Ishikawa (cell line): ENCODE results near the gene PCDH1.

ENCODE experiments used
- CEBPB ChIP-seq: IDR thresholded peaks from 2 replicates; pipeline ENCODE4 v1.6.1; 2012
- CREB1 ChIP-seq: IDR thresholded peaks from 2 replicates; pipeline ENCODE4 v1.6.1; 2012; ENCODE audit warnings: low read depth
- EGR1 ChIP-seq: IDR thresholded peaks from 2 replicates; pipeline ENCODE4 v1.6.1; 2012
- EP300 ChIP-seq: IDR thresholded peaks from 2 replicates; pipeline ENCODE4 v1.6.1; 2012; ENCODE audit warnings: borderline replicate concordance
- FOXM1 ChIP-seq: IDR thresholded peaks from 2 replicates; pipeline ENCODE4 v1.6.1; 2012; ENCODE audit warnings: low read depth, borderline replicate concordance
- RAD21 ChIP-seq: IDR thresholded peaks from 2 replicates; pipeline ENCODE4 v1.6.1; 2012; ENCODE audit warnings: low read depth
- TAF1 ChIP-seq: IDR thresholded peaks from 2 replicates; pipeline ENCODE4 v1.6.1; 2012; ENCODE audit warnings: low read depth, mild to moderate bottlenecking
- TCF12 ChIP-seq: IDR thresholded peaks from 2 replicates; pipeline ENCODE4 v1.6.1; 2012; ENCODE audit warnings: low read depth
- TEAD4 ChIP-seq: IDR thresholded peaks from 2 replicates; pipeline ENCODE4 v1.6.1; 2012
- YY1 ChIP-seq: IDR thresholded peaks from 2 replicates; pipeline ENCODE4 v1.6.1; 2012; ENCODE audit warnings: low read depth
- ZBTB7A ChIP-seq: IDR thresholded peaks from 2 replicates; pipeline ENCODE4 v1.6.1; 2012; ENCODE audit warnings: low read depth
- TF ChIP-seq, protein P1 (sequence below): IDR thresholded peaks from 2 replicates; pipeline ENCODE4 v1.6.1; 2012
- TF ChIP-seq, protein P2 (sequence below): IDR thresholded peaks from 2 replicates; pipeline ENCODE4 v1.6.1; 2012; ENCODE audit warnings: low read depth, mild to moderate bottlenecking
- TF ChIP-seq, protein P3 (sequence below): IDR thresholded peaks from 2 replicates; pipeline ENCODE4 v1.6.1; 2012

DNA sequence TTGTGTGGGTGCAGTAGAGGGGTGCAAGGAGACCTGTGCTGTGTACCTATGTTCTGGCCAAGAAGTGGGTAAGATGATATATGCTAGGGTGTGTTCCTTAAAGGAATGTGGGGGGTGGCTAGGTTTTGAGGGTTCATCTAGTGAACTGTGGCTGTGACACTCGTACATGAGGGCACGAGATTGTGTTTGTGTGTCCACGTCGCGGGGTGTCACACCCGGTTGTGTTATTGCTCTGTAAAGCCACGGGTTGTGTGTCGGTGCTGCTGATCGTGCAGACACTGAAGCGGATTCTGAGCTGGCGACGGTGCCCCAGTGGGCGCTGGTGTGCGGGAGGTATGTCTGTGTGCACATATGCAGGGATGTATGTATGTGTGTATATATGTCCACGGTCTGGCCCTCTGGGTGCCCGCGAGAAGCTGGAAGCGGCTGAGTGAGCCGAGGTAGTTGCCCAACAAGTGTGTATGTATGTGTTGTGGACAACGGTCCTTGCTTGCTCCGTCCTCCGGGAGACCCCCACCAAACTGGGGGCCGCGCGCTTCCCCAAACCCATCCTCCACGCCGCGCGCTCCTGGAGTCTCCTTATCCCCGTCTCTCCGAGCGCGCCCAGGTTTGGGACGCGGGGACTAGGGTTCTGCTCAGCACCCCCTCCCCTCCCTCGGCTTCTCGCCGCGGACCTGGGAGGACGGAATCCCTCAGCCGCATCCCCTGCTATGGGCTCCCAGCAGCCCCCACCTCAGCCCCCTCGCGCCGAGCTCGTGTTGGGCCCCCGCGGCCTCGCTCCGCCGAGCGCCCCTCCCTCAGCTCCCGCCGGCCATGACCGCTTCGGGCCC is 639 bp downstream of the PCDH1 start:
- TF ChIP-seq TEAD4 (no peak), RAD21 (no peak), CEBPB (no peak), EP300 (no peak), CREB1 (no peak), ZBTB7A (no peak; the same call in 1 of the 2 replicates), TCF12 (no peak), YY1 (no peak), FOXM1 (no peak), EGR1 (no peak), TAF1 (no peak; the same call in 1 of the 2 replicates)
- TF ChIP-seq, protein P1, sequence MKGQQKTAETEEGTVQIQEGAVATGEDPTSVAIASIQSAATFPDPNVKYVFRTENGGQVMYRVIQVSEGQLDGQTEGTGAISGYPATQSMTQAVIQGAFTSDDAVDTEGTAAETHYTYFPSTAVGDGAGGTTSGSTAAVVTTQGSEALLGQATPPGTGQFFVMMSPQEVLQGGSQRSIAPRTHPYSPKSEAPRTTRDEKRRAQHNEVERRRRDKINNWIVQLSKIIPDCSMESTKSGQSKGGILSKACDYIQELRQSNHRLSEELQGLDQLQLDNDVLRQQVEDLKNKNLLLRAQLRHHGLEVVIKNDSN, result no peak
- TF ChIP-seq, protein P2, sequence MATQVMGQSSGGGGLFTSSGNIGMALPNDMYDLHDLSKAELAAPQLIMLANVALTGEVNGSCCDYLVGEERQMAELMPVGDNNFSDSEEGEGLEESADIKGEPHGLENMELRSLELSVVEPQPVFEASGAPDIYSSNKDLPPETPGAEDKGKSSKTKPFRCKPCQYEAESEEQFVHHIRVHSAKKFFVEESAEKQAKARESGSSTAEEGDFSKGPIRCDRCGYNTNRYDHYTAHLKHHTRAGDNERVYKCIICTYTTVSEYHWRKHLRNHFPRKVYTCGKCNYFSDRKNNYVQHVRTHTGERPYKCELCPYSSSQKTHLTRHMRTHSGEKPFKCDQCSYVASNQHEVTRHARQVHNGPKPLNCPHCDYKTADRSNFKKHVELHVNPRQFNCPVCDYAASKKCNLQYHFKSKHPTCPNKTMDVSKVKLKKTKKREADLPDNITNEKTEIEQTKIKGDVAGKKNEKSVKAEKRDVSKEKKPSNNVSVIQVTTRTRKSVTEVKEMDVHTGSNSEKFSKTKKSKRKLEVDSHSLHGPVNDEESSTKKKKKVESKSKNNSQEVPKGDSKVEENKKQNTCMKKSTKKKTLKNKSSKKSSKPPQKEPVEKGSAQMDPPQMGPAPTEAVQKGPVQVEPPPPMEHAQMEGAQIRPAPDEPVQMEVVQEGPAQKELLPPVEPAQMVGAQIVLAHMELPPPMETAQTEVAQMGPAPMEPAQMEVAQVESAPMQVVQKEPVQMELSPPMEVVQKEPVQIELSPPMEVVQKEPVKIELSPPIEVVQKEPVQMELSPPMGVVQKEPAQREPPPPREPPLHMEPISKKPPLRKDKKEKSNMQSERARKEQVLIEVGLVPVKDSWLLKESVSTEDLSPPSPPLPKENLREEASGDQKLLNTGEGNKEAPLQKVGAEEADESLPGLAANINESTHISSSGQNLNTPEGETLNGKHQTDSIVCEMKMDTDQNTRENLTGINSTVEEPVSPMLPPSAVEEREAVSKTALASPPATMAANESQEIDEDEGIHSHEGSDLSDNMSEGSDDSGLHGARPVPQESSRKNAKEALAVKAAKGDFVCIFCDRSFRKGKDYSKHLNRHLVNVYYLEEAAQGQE, result no peak
- TF ChIP-seq, protein P3, sequence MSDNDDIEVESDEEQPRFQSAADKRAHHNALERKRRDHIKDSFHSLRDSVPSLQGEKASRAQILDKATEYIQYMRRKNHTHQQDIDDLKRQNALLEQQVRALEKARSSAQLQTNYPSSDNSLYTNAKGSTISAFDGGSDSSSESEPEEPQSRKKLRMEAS, result no peak
